Superior temporal gyrus (tissue), 1 donor: ENCODE results near the gene ROBO1.
"Not testable (repeated sequence)": the region's sequence is repeated elsewhere in the genome, so short reads cannot be mapped to it uniquely, and the experiment has no call there.

ENCODE experiments used
- DNase-seq: peaks from one replicate; pipeline ENCODE4 v3.0.0-alpha.2; 2016; ENCODE audit errors: extremely low spot score

ROBO1 gene

DNA sequence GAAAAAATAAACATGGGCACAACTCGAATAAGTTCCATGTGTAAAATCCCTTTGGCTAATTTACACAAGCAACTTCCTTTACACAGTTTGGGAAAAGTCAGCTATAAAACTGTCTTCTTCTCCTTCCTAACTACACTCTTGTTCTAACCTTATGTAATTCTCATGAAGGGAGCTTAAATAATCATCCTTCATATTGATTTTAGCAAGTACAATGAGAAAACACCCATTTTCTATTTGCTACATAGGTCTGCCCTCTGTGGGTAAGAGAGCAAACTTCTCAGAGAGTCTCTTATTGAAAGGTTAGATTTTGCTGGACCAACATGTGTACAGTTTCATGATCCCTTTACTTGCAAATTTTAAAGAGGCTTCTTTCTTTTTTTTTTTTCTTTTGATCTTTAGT, 398.5 kb downstream of the ROBO1 start:
- DNase-seq = no peak

DNA sequence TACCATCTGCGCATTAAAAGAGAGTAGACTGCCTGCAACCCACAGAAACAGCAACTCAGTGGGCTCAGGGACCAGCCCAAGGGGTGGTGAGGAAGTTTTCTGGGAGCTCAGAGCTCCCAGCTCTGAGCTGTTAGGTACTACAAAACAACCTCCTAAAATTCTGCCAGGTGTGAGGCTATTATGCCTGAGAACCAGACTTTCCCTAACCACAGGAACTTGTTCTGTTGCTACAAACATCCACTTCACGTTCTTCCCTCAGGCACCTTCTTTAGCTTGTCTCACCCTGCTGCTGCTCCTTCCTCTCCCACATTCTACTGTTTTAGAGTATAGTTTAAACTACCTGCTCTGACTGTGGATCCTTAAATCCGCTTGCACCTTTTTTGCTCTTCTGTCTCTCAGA, 399.4 kb downstream of the ROBO1 start:
- no peak for DNase-seq

DNA sequence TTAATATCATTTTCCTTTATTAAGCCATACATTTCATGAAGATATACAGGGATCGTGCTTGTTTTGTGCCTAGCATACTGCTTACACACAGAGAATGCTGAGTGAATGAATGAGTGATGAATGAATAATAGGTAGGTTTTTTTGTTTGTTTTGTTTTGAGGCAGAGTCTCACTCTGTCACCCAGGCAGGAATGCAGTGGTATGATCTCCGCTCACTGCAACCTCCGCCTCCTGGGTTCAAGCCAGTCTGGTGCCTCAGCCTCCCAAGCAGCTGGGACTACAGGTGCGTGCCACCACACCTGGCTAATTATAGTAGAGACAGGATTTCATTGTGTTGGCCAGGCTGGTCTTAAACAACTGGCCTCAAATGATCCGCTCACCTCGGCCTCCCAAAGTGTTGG, 400.0 kb downstream of the ROBO1 start:
- DNase-seq = no peak

DNA sequence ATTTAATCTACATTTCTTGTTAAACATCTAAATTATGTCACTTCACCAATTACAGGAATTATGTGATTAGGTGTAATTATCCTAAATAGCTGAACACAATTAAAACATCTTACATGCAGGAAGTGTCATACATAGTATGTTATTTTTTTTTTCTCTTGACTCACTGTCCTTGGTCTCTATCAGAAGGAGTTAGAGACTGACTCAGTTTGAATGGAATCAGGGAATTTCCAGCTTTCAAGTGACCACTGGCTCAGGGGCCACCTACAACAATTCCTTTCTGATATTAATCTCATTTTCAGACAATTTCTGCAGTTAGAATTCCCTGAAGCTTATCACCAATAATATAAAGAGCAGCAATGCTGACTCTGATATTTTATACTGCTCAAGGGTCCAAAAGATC, 400.7 kb downstream of the ROBO1 start:
- DNase-seq = no peak

DNA sequence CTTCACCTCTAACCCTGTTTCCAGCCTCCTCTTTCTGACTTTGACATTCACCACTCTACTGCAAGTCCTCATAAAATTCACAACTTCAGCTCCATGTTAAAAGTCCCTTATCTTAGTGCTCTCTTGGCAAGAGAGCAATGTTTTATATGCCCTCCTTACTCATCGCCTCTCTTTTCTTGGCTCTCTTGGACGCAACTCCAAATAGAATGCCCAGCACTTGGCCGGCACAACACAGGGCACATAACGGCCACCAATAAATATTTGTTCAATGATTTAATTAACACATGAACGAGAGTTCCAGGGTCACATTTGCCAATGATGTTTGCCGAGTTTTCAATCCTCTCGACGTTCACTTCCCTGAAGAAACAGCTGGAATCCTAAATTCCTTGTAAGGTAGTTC, 401.4 kb downstream of the ROBO1 start:
- DNase-seq = no peak

DNA sequence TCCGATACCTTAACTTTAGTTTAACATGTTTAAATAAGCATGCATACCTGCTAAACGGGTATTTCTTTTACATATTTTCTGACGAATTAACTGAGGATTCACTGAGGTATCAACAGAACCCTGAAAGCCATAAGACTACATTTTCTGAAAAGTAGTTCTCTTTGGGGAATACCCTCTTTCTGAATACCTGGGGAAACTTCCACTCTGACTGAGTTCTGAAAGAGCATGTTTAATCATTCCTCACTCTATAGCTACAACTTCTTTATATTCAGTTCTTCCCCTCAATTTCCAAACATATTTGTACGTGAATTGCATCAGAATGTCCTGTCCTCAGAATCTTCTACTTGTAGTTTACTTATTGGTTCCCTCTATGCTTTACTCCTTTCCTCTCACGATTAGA, 403.0 kb downstream of the ROBO1 start:
- DNase-seq = no peak

DNA sequence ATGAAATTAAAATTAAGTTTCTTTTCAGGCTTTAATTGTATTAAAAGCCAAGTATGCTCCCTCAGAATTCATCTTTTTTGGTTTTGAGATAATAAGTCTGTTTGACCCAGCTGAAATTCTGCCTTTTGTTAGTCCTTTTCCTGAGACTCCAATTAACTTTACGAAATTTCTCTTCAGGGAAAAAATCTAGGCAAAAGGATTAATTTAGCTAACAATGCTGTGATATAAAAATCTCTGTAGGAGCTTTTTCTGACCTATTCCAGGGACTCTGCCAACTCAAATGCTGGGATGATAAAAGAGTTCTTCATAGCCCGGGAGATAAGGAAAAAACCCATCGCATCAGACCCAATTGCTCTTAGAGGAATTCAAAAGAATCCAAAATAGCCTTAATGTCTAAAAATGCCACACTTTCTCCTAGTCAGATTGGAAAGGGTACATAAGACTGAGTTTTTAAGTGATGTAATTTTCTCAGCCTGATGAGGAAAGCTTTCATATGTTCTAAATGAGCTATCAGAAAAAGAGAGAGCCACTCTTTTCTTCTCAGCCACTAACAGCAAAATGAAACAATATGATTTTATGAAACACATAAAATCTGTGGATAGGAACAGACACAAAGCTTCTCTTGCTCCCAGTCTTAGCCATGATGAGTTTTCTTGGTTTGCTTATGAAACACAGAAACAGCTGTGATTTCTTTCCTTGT, 405.1 kb downstream of the ROBO1 start:
- DNase-seq = peak; percentile 23

DNA sequence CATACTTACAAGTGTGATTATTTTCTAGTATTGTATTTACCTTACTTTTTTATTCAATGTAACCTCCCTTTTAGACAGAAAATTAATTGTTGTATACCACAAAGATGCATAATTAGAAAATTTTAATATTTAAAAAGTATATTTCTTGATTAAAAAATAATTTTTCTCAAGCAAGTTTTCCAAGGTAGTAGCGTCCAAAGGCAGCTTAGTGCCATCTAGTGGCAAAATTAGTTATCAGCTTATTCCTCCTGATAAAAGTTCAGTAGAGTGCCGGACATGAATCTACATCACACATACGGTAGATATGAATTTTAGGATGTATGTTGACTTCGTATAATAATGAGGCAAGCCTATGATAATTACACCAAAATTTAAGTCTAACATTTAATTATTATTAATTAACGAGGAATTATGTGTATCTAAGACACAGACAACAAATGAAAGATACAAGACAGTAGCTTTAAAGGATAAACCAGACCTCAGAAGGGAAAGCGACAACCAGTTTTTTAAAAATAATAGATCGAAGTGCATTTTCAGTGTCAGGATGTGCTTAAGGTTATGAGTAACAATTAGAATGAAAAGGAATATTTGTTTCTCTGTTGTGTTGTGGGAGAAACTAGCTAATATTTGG, 405.9 kb downstream of the ROBO1 start:
- DNase-seq = peak; percentile 75

DNA sequence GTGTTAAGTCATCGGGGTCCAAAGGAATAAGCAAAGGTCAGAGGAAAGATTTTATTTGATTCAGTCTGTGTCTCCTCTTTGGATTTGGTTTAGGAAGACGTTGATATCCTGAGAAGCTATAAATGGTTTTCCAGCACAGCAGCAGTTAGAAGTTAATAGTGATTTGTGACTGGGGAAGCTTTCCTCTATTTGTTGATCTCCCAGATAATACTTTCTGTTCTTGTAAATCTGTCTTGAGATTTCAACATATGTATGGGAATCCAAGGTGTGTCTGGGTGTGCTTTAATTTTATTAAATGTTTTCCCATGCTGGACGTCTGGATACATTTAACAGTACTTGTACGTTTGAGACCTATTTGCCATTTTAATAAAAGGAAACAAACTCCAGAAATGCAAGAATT, 409.5 kb downstream of the ROBO1 start:
- no peak for DNase-seq

DNA sequence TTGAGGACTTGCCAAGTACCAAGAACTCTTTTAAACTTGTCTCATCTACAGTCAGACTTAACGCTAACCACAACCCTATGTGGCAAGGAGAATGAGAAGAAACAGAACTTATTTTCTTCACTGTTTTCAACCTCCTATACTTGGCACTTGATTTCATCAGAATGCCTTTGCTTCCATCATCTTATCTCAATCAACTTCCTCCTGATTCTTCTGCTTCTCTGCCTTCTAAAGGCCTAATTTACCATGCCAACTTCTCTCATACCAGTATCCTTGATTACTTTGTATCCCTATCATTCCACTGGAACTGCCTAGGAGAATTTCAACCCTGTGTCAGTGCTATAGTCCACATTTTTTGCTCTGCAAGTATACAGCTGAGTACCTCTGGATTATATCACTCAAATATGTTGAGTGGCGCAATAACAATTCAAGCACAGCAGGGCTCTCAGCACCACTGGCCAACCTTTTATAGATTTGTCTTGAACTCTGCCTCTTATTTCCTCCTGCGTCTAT, 413.6 kb downstream of the ROBO1 start:
- DNase-seq = no peak

DNA sequence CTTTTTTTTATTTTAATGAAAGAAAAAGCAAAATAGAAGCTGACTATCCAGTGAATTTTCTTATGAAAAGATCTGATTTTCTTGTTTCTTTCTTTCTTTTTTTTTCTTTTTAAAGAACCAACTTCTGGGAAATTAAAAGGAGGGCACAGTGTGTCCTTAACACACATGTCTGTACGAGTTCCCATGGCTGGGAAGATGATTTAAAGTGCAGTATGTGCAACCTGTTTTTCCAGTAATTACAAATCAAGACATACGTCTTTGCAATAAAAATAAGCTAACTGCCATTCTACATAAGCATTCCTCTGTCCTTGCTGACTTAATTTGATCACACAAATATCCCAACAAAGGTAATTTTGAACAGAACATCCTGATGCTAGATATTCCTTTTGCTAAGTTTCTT, 416.1 kb downstream of the ROBO1 start:
- no peak for DNase-seq

DNA sequence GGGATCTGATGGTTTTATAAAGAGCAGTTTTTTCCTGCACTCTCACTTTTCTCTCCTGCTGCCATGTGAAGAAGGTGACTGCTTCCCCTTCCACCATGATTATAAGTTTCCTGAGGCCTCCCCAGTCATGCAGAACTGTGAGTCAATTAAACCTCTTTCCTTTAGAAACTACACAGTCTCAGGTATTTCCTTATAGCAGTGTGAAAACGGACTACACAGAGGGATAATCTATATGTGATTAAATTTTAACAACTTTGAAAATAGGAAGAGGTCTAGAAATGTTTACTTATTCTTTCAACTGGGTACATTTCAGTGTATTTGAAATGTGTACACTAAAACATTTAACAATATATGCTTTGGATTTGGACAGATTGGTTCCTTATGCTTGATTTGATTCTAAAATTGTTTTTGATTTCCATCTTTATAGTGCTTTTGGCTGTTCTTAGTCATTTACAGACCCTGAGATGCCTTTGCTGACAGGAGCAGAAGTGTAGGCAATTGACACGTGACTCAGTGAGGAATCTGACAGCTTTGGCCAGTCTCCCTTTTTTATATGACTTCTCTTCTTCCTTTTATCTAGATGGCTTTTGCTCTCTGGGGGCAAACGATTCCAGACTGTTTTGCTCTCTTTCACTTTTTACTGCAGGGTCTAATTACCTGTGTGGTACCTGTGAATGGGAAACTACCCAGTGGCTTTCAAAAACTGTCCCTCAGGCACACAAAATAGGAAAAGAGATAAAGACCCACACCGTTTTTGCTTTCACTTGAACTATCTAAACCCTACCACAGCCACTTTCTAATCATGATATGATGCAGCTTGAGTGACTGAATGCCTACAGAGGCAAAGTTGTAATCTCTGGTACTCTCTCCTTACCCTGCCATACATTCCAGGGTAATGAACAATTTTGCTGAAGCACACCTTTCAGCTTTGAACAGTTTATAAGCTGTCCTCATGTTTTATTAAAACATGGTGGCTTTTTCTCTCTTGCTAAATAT, 422.6 kb downstream of the ROBO1 start:
- no peak for DNase-seq

DNA sequence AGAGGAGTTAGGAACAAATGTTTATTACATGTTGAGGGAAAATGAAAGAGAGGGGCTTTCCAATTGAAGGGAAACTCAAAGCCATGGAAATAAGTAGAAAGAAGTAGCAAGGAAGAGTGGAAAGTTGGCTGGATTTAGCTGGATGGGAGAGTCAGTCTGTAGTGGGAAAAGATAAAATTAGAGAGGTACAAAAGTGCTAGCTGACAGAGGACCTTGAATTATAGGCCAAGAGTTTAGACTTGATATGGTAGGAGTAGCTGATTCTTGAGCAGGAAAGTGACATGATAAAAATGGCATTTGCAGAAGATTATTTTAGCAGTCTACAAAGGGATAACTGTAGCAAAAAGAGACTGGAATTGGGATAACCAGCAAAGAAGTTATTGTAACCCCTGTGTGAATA, 425.8 kb downstream of the ROBO1 start:
- DNase-seq = no peak

DNA sequence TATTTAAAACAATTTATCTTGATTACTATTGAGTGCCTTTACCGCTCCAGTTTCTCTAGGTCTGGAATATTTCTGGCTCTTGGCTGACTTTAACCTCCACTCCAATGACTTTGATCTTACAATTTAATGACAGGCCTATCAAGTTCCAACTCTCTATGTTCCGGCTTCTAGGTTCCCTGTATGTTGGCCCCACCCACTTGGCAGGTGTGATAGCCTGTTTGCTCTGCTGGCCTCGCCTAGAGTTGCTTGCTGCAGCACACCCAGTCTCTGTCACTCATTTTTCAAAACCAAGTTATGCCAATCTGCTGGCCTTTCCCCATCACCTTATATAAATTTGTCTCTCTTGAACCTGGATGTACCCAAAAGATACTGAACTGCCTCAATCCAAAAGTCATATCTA, 428.0 kb downstream of the ROBO1 start:
- no peak for DNase-seq

DNA sequence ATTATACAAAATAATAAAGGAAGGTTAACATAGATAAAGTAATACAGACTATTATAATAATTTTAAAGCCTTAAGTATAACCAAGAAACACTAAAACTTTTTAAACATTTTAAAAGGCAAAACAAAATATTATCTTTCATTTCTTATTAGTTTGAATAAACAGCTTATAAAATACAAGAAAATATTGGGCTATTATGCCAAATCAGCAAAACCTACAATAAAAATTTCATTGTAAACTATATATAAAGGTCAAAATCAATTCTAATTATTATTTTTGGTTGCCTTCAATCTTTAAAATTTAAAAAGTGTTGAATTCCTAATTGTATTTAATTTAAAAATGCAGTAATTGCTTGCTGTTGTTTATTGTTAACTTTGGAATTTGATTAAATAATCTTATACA, 430.0 kb downstream of the ROBO1 start:
- no peak for DNase-seq

DNA sequence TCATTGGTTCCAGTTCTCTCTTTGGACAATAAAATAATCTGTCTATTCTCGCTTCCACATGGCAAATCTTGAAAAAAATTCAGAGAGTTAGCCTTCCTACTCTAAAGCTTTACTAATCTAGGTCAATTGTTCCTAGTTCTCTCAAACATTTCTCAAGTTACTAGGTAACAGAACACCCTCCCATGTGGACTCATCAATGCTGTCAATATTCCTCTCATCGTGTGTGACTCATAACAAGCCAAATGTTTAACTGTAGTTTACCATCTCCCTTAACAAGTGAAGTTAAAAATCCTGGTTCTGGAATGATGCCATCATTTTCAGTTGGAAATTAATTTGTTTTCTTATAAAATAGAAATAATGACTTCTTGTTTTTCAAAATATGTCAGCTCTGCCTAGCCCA, 438.6 kb downstream of the ROBO1 start:
- no peak for DNase-seq

DNA sequence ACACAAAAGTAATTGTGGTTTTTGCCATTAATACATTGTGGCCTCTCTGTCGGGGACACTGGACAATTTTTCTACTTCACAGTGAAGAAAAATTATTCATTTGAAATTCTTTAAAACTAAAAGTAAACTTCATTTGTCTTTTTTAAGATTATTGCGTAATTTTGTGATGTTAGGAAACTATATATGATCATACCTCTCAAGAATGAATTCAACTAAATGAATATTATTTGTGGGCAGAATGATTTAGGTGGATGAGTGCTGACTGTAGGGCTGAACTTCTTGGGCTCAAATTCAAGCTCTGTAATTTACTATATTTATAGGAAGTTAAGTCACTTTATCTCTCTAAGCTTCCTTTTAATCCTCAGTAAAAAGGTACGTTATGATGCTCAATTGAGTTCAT, 441.2 kb downstream of the ROBO1 start:
- no peak for DNase-seq

DNA sequence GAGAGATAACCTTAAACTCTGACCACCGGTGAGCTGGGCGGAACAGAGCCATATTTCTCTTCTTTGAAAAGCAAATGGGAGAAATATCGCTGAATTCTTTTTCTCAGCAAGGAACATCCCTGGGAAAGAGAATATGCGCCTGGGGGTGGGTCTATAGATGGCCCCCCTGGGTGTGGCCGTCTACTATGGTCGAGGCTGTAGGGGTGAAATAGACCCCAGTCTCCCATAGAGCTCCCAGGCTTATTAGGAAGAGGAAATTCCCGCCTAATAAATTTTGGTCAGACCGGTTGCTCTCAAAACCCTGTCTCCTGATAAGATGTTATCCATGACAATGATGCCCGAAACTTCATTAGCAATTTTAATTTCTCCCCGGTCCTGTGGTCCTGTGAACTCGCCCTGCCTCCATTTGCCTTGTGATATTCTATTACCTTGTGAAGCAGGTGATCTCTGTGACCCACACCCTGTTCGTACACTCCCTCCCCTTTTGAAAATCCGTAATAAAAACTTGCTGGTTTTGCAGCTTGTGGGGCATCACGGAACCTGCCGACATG, 441.9 kb downstream of the ROBO1 start:
- DNase-seq = not testable (repeated sequence)

DNA sequence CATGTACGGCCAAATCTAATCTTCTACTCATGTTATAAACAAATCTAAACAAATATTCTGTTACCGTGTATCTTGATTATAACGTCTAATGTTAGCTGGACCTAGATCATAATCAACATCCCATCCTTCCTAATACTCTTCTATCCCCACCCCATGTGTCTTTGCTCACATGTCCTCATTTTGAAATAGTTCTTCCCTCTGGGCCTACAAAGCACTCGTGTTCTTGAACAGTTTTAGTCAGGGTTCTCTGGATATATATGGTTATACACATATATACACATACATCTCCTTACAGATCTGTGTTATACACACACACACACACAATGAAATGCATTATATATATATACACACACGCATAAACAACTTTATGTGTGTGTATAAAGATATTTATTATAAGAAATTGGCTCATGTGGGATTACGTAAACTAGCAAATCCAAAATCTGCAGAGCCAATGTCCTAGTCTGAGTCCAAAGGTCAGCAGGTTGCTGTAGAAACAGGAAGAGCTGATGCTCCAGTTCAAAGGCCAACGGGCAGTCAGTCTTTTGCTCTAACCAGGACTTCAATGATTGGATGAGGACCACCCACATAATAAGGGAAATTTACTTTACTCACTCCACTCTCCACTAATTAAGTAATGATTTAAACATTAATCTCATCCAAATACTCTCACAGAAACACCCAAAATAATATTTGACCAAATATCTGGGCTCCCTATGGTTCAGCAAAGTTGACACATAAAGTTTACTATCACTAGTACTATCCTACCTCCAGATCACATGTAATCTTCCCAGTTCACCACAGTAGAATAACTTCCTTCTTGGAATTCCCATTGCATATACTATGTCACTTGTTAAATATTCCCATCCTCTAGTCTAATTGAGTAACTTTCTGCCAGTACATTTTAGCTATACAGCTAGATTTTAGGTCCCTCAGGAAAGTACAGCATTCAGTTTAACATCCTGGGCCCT, 450.0 kb downstream of the ROBO1 start:
- DNase-seq = no peak

DNA sequence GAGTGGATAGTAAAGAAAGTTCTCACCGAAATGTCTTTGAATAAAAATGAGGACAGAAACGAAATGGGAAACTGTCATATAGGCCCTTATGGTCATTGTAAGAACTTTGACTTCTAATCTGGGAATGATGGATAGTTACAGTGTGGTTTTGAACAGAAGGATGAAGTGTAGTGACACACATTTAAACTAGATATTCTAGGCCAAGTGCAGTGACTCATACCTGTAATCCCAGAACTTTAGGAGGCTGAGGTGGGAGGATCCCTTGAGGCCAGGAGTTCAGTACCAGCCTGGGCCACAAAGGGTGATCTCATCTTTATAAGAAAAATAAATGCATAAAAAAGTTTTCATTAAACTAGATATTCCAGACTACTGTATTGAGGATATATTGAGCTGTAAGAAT, 452.8 kb downstream of the ROBO1 start:
- DNase-seq = no peak

DNA sequence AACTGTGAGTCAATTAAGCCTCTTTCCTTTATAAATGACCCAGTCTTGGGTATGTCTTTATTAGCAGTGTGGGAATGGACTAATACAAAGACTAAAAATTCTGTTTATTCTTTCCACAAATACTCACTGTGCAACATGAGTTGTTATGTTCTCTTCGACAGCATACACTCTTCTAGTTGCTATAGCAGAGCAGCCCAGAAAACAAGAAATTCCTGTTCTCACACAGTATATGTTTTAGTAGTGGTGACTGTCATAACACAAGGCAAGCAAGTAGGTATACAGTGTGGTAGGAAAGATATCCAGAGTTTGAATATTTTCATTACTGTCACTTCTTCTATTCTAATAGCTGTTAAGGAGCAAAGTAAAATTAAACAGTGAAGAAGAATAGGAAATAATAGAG, 453.3 kb downstream of the ROBO1 start:
- DNase-seq = no peak
